ENCODE data around the gene JMJD8. TPM values are rescaled to one million over a fixed set of nuclear protein-coding genes. Genes with fewer than 3 reads are reported as not detected.

Gene JMJD8
- total and polyA plus RNA-seq, 9 of the 15 experiments (the other 6 are each of a cell fraction or from before 2014, with no cell fraction given): 1.2 to 50.6 (median 29.3) TPM

GRCh38 chr16:678858-679813, 5.0 kb downstream of the JMJD8 start (continued):
- TF ChIP-seq CBX3 (IDR thresholded peaks at IDR 0.05; ENCODE audit: borderline replicate concordance in 1 of 2, low read length in 2 of 2): no peak
- TF ChIP-seq MAFF (IDR thresholded peaks at IDR 0.05; ENCODE audit: low read length): no peak
- no peak for TF ChIP-seq ZKSCAN1 (IDR thresholded peaks at IDR 0.05; ENCODE audit: low read depth, low read length)
- TF ChIP-seq HNRNPUL1 (IDR thresholded peaks at IDR 0.05; ENCODE audit: low read length): no peak
- TF ChIP-seq TAF15 (IDR thresholded peaks at IDR 0.05; ENCODE audit: low read depth, low read length): no peak
- TF ChIP-seq ZNF318 (IDR thresholded peaks at IDR 0.05; ENCODE audit: borderline replicate concordance in 1 of 2, low read depth in 1 of 2): no peak
- TF ChIP-seq HMBOX1 (IDR thresholded peaks at IDR 0.05): no peak
- TF ChIP-seq CTCF (IDR thresholded peaks at IDR 0.05 in 2 of 3, conservative IDR thresholded peaks at IDR 0.05 in 1 of 3; ENCODE audit: insufficient read depth in 2 of 3, low read depth in 1 of 3, low read length in 3 of 3): 0 out of 6 replicates have a peak, but pooled peaks of 1 of the 3 experiments have one; percentile 1
- TF ChIP-seq SP1 (CRISPR knock-in tag; IDR thresholded peaks at IDR 0.05): peak; percentile 63
- no peak for TF ChIP-seq NFXL1 (CRISPR knock-in tag; IDR thresholded peaks at IDR 0.05)
- TF ChIP-seq RBBP5 (IDR thresholded peaks at IDR 0.05; ENCODE audit: borderline replicate concordance, insufficient read depth, low read length, poor library complexity, severe bottlenecking): no peak
- TF ChIP-seq ZC3H11A (IDR thresholded peaks at IDR 0.05; ENCODE audit: low read depth, low read length): no peak
- no peak for TF ChIP-seq RB1 (IDR thresholded peaks at IDR 0.05; ENCODE audit: low read depth)
- TF ChIP-seq POLR3A (IDR thresholded peaks at IDR 0.05; ENCODE audit: borderline replicate concordance, extremely low read depth, insufficient read depth, insufficient read length): no peak
- 0 out of 2 replicates have a peak, but pooled peaks have one; percentile 25 for TF ChIP-seq SMARCA5 (IDR thresholded peaks at IDR 0.05)
- no peak for TF ChIP-seq MXI1 (IDR thresholded peaks at IDR 0.05; ENCODE audit: low read depth, low read length)

All from K562 (cell line).